Fibroblast of the aortic adventitia (primary cell): ENCODE results near the gene JAKMIP3. TPM values are rescaled to one million over a fixed set of nuclear protein-coding genes. Genes with fewer than 3 reads are reported as not detected.

ENCODE experiments used
- DNase-seq: peaks from one replicate; pipeline ENCODE4 v3.0.0-alpha.2; 2010; ENCODE audit warnings: low read depth
- H3K4me3 ChIP-seq: 2 replicates; pipeline ENCODE4 v1.5.1; 2011; ENCODE audit warnings: low read depth, mild to moderate bottlenecking, control low read depth, low read length, moderate library complexity
- CTCF ChIP-seq: IDR thresholded peaks from 2 replicates; pipeline ENCODE4 v1.5.1; 2011; ENCODE audit warnings: mild to moderate bottlenecking, low read length, control low read depth, inconsistent platforms; ENCODE audit not compliant: insufficient read depth
- total RNA-seq: library from RNA; depleted of rRNA; stranded (reverse); fragments of >200 nt; gene quantifications from 2 replicates; pipeline ENCODE4 v1.2.3, GENCODE V29; 2012; ENCODE audit warnings: low replicate concordance

JAKMIP3 gene
- total RNA-seq, 1 donor, result 0.09 TPM

DNA sequence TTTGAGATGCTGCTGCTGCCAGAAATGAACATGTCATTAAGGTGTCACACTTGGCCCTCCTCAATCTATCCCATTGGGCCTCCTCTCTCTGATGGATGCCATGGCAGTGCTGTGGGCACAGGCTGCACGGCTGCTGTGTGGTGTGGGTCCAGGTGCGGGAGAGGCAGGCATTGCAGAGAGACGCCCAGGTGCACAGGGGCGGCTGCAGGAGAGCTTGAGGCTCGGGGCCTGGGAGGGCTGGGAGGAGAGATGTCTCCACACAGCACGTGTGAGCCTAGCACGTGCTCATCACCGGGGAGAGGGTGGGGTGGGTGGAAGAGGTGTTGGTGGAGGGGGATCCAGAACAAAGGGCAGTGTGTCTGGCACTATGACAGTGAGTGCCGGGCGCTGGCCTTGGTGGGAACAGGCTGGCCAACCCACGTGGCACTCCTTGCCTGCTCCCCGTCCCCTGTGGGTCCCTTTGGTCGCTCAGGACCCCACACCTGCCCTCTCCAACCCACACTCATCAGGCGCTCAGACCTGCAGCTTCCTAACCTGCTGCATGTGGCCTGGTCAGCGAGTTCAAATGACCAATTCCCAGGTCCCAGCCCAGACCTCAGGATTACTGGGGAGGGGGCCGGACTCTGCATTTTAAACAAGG lies 44.1 kb upstream of the JAKMIP3 start:
- DNase-seq, result no peak
- TF ChIP-seq CTCF, result no peak
- no peak overlapping the region for H3K4me3 ChIP-seq

- DNase-seq, result no peak
- no peak for TF ChIP-seq CTCF
- H3K4me3 ChIP-seq, result no peak overlapping the region
Observed at GRCh38 chr10:132022241-132022640, 43.5 kb upstream of the JAKMIP3 start.

GRCh38 chr10:132023092-132023811 lies 42.5 kb upstream of the JAKMIP3 start:
- peak; percentile 71 for DNase-seq
- peak; percentile 90 for TF ChIP-seq CTCF
- peak overlapping the region; percentile 38 for H3K4me3 ChIP-seq

GRCh38 chr10:132027423-132027983 lies 38.2 kb upstream of the JAKMIP3 start:
- TF ChIP-seq CTCF, result no peak
- H3K4me3 ChIP-seq, result no peak overlapping the region
- no peak for DNase-seq

GRCh38 chr10:132028706-132029105 lies 37.0 kb upstream of the JAKMIP3 start:
- no peak overlapping the region for H3K4me3 ChIP-seq
- DNase-seq, result no peak
- no peak for TF ChIP-seq CTCF

GRCh38 chr10:132030898-132031463 lies 34.8 kb upstream of the JAKMIP3 start:
- DNase-seq, result no peak
- no peak overlapping the region for H3K4me3 ChIP-seq
- TF ChIP-seq CTCF, result no peak
